HG03196 (cell line): ENCODE results near the gene TLR10.

Source experiments
- ATAC-seq: cut with Tn5 transposase; IDR thresholded peaks from one replicate; pipeline ENCODE4 v1.9.1; 2021; ENCODE audit not compliant: unreplicated experiment

The TLR10 gene

DNA sequence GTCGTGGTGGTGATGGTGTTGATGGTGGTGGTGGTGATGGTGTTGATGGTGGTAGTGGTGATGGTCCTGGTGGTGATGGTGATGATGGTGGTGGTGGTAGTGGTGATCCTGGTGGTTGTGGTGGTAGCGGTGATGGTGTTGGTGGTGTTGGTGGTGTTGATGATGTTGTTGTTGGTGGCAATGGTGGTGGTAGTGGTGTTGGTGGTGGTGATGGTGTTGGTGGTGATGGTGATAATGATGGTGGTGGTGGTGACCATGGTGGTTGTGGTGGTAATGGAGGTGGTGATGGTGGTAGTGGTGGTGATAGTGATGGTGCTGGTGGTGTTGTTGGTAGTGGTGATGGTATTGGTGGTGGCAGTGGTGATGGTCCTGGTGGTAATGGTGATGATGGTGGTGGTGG, 49.1 kb downstream of the TLR10 start:
- ATAC-seq, result no peak

DNA sequence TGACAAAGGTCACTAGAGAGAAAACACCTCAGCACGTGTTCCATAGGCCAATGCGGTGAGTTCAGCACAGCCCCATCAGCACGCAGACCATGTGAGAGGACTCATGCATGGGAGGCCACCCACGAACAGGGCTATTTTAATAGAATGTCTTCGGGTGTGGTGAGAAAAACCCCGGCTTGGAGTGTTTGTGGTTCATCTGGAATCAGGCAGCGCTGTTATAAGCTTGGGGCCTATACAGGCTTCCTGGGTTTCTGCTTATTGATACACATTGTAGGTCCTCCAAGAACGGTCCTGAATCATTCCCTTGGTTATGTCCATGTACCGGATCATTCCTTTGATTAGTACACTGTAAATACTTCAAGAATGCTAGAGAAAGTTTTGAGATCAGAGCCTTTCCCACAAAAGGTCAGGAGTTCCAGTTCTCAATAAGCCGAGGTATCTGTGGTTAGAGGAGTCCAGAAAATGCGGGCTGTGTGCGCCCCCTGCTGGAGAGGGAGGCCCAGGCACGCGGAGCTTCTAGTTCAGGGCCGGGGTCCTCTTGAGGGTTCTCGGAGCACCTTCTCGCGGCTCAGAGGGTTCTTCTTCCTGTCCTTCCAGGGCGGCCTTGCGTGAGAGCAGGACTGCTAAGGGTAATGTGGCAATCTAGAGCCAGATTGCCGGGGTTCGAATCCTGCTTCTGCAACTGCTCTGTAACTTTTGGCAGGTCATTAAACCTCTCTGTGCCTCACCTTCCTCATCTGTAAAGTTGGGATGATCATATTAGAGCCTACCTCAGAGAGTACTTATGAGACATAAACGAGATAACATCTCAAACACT, 51.8 kb downstream of the TLR10 start:
- ATAC-seq, result peak; percentile 83

DNA sequence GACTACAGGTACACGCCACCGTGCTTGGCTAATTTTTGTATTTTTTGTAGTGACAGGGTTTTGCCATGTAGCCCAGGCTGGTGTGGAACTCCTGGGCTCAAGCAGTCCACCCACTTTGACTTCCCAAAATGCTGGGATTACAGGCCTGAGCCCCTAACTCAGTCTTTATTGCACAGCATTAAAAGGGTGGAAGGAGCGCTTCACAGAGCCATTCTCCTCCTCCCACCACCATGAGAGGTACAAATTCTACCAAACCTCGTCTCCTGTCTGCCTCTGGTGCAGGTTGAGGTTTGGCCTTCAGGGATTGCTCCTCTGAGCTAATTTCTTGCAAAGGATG, 52.3 kb downstream of the TLR10 start:
- no peak for ATAC-seq

DNA sequence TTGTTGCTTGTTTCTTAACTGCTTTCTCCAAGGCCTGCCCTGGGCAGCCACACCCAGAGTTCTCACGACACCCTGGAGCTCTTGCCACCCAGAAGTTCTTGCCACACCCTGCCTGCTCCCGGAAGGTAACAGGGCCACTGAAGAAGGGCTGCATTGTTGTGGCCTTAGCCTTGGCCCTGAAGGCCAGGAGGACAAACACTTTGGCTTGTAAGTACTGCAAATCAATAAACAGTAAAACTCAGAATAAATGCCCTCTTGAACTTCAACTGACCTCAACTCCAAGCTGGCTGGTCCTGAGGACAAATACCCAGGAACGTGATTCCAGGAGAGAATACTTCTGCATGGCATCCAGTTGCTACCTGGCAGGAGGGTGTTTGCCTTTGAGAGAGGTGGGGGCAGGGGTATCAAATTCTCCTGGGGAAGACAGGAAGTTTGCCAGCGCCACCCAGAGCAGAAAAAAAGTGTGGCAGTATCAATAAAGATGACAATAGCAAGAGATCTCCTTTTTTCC, 54.1 kb downstream of the TLR10 start:
- ATAC-seq, result no peak

DNA sequence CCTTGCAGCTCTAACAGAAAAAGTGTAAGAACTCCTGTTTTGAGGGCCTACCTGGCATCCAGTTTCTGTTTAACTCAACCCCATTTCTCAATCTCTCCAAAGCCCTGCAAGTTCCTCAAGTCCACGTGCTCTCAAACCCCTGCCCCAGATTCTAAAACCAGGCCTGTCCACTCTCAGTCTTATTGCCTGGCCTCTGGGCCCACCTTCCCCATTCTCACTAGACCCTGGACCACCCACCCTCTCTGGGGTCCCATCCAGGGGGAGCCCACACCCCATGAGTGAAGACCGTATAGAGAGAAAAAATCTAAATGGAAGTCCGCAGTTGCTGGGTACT, 58.3 kb downstream of the TLR10 start:
- no peak for ATAC-seq

DNA sequence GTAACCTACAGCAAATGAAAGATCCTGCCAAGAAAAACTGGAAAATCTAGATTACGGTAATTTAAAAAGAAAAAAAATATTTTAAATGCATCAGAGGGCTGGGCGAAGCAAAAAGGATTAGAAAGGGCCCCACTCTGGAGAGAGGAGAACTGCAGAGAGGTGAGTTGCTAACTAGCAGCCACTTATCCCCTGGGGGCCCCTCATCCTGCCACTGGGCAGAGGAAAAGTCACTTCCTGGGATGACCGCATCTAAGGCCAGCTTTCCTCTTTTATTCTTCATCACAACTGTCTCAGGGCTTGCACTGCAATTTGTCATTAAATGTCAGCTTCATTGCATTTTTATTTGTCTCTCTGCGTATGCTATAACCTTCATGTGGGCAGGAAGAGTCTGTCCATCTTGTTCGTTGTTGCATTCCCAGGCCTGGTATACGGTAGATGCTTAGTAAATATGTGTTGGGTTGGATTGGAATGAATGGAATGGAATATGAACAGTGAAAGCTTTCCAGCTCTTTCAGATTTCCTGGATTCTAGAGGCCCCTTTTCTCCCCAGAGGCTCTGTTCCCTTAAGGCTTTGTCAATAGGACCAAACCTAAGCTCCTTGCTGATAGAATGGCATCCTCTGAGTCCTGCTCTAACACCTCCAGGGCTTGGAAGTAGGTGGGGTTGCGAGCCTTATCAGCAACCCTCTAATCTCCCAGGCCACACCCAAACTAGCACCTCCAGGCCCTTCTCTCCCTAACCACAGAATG, 58.9 kb downstream of the TLR10 start:
- no peak for ATAC-seq

DNA sequence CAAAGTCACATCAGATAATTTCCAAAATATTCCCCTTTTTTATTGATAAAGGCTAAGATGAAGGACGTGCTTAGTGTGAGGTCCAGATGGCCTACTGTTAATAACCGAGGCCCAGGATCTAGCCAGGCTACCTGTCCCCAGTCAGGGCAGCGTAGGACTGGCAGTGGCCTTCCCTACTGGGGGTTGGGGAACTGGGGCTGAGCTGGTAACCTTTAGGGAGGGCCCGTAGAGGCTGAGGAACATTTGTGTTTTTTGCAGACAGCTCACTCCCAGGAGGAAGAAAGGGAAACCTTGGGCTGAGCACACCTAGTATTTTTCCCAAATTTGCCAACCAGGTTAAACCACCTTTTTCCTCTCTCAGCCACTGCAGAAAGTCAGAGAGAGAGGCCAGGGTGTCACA, 59.7 kb downstream of the TLR10 start:
- ATAC-seq, result no peak
